Gastrocnemius medialis (tissue), 4 donors: Measurements from ENCODE around the gene KCND3. TPM values are rescaled to one million over a fixed set of nuclear protein-coding genes. Genes with fewer than 3 reads are reported as not detected.
A peak's percentile ranks its signal among the peaks of the same experiment; 100 is the strongest.

ENCODE experiments used
- ATAC-seq, 2 donors: fragments of 150-250 bp; one replicate each; pipeline ENCODE4 v1.9.1; 2016
- DNase-seq, 2 donors: peaks; one replicate each; pipeline ENCODE4 v3.0.0-alpha.2; 2019
- H3K27ac ChIP-seq, 4 donors: fragments of 200-600 bp; sonication (generic); 1 replicate in 1 of 4; 2 replicates in 3 of 4; pipeline ENCODE4 v1.5.1; 2016 to 2018; ENCODE audit warnings: mild to moderate bottlenecking in 2 of 4, moderate library complexity in 1 of 4
- H3K27me3 ChIP-seq, 3 donors: fragments of 200-600 bp; sonication (generic) in 2 of 3; 1 replicate in 1 of 3; 2 replicates in 2 of 3; pipeline versions ENCODE4 v1.5.1 to v1.6.0; 2016 to 2019; ENCODE audit warnings: mild to moderate bottlenecking in 1 of 3, moderate library complexity in 1 of 3
- H3K36me3 ChIP-seq, 2 donors: fragments of 200-600 bp; sonication (generic) in 1 of 2; one replicate each; pipeline ENCODE4 v1.5.1; 2017 to 2018
- H3K4me1 ChIP-seq, 2 donors: fragments of 200-600 bp; sonication (generic) in 1 of 2; one replicate each; pipeline ENCODE4 v1.5.1; 2016 to 2017; ENCODE audit warnings: mild to moderate bottlenecking in 2 of 2
- H3K4me3 ChIP-seq, 4 donors: fragments of 200-600 bp; sonication (generic) in 3 of 4; 1 replicate in 1 of 4; 2 replicates in 3 of 4; pipeline ENCODE4 v1.5.1; 2016 to 2019; ENCODE audit warnings: mild to moderate bottlenecking in 2 of 4
- H3K9me3 ChIP-seq, 3 donors: fragments of 200-600 bp; sonication (generic) in 2 of 3; 1 replicate in 1 of 3; 2 replicates in 2 of 3; pipeline ENCODE4 v1.5.1; 2016 to 2019
- POLR2A ChIP-seq, 2 donors: fragments of 450-650 bp; IDR thresholded peaks; one replicate each; pipeline ENCODE4 v1.6.1; 2017; ENCODE audit warnings: antibody characterized with exemption in 2 of 2, mild to moderate bottlenecking in 2 of 2, moderate library complexity in 2 of 2
- in situ Hi-C, 4 donors: fragments of 200-750 bp; cut with MboI; loops; one replicate each; pipeline versions ENCODE4 v1.15.0 to v1.8.0; 2017; ENCODE audit warnings: low sequenced_read_pairs in 4 of 4
- intact Hi-C: fragments of 100-400 bp; cut with DNase I; formaldehyde crosslinking; loops from one replicate; pipeline ENCODE4 v1.15.1; 2023; ENCODE audit warnings: low total_unique reads
- total RNA-seq, 4 donors: library from RNA; depleted of rRNA; stranded (reverse); fragments of >200 nt; gene quantifications; one replicate each; pipeline versions ENCODE4 v1.1.0 to v1.2.3, GENCODE V29; 2016
- TF ChIP-seq, protein P1 (sequence below), 5 experiments: fragments of 450-650 bp in 3 of 5; fragments of 200-600 bp in 2 of 5; sonication (generic) in 2 of 5; IDR thresholded peaks in 4 of 5; conservative IDR thresholded peaks in 1 of 5; 1 replicate in 4 of 5; 2 replicates in 1 of 5; pipeline ENCODE4 v1.5.1; 2016 to 2019; ENCODE audit warnings: antibody characterized with exemption in 5 of 5, mild to moderate bottlenecking in 3 of 5, moderate library complexity in 3 of 5

KCND3 gene
- total RNA-seq, 4 donors from 2014 or later = 1.2 to 2.6 (median 1.5) TPM

DNA sequence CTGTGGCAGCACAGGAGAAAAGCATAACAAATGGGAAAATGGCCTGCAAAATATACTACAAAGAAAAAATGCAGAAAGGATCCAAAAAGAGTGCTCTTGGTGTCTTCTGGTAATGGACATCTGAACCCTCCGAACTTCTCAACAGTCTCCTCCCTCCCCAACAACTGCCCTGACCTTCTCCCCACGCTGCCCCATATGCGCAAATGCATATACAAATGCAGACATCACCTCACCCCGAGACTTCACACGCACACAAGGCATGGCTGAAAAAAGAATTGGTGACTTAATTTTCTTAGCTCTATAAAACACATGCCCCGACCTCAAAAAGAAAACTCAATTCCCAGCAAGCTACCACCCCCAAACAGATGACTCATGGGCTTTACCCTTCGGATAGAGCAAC is 8.4 kb downstream of the KCND3 start:
- H3K36me3 ChIP-seq = peaks cover 0 to 9% of the 10 kb centered on the region in 2 donors
- TF ChIP-seq POLR2A (IDR thresholded peaks at IDR 0.05) = no peak
- TF ChIP-seq, protein P1, sequence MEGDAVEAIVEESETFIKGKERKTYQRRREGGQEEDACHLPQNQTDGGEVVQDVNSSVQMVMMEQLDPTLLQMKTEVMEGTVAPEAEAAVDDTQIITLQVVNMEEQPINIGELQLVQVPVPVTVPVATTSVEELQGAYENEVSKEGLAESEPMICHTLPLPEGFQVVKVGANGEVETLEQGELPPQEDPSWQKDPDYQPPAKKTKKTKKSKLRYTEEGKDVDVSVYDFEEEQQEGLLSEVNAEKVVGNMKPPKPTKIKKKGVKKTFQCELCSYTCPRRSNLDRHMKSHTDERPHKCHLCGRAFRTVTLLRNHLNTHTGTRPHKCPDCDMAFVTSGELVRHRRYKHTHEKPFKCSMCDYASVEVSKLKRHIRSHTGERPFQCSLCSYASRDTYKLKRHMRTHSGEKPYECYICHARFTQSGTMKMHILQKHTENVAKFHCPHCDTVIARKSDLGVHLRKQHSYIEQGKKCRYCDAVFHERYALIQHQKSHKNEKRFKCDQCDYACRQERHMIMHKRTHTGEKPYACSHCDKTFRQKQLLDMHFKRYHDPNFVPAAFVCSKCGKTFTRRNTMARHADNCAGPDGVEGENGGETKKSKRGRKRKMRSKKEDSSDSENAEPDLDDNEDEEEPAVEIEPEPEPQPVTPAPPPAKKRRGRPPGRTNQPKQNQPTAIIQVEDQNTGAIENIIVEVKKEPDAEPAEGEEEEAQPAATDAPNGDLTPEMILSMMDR (IDR thresholded peaks at IDR 0.05 in 4 of 5, conservative IDR thresholded peaks at IDR 0.05 in 1 of 5) = no peak
- H3K4me1 ChIP-seq = peaks cover 14 to 15% of the 10 kb centered on the region in 2 donors
- H3K4me3 ChIP-seq = no peak overlapping the region
- H3K9me3 ChIP-seq = no peaks in the 10 kb centered on the region
- ATAC-seq (no peak), DNase-seq (no peak)
- H3K27ac ChIP-seq = no peak overlapping the region
- in situ Hi-C loops (loop anchor here in 2 of 4 donors (25.0 kb wide), 1 partner anchor 194 kb away; no protein-coding TSS in a partner anchor), intact Hi-C loops (no loop called here)
- no peaks in the 10 kb centered on the region for H3K27me3 ChIP-seq

DNA sequence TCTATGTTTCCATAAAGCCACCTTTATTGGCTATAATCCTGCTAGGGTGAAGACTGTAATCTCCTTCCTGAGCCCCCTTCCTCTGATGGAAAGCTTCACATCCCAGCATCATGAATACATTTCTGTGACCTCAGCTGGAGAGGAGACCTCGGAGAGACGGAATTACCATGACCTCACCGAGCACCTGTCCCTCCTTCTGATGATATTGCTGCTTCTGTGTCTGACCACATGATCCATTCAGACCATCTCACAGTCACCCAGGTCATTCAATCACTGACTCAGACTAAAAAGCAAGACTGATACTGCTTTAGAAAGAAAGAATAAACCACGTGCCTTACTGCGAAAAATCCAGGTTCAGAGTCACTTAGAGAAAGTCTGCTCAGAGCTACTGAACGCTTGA is 8.8 kb downstream of the KCND3 start:
- Histone ChIP-seq H3K9me3 (no peaks in the 10 kb centered on the region), H3K36me3 (peaks cover 0 to 9% of the 10 kb centered on the region in 2 donors), H3K27ac (no peak overlapping the region), H3K4me3 (no peak overlapping the region), H3K27me3 (no peaks in the 10 kb centered on the region), H3K4me1 (peaks cover 14 to 15% of the 10 kb centered on the region in 2 donors)
- peak in 1 of 2 donors; percentile 82 for ATAC-seq
- TF ChIP-seq, protein P1 (IDR thresholded peaks at IDR 0.05 in 4 of 5, conservative IDR thresholded peaks at IDR 0.05 in 1 of 5) = no peak
- no peak for TF ChIP-seq POLR2A (IDR thresholded peaks at IDR 0.05)
- in situ Hi-C loops = loop anchor here in 2 of 4 donors (25.0 kb wide), 1 partner anchor 193 kb away; no protein-coding TSS in a partner anchor
- intact Hi-C loops = no loop called here
- no peak for DNase-seq

DNA sequence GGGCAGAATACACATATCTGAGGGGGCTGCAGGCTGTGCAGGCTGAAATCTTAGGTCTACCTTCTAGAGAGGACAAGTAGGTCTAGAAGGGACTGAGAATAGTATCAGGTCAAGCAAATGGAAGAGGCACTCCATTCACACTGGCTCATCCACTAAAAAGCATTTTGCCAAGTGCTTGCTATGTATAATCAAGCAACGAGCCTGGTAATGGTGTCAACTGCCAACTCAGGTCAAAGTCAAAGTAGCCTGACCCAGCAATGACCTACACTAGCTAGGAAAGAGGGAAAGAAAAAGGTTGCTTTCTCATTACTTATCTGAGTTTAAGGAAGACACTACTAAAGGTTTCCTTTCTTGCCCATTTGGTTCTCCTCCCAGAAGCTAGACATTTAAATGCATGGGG is 10.8 kb downstream of the KCND3 start:
- Histone ChIP-seq H3K27me3 (no peaks in the 10 kb centered on the region), H3K4me3 (no peak overlapping the region), H3K9me3 (no peaks in the 10 kb centered on the region), H3K4me1 (peaks cover 14 to 15% of the 10 kb centered on the region in 2 donors), H3K36me3 (peaks cover 0 to 9% of the 10 kb centered on the region in 2 donors), H3K27ac (no peak overlapping the region)
- no peak for ATAC-seq
- DNase-seq = no peak
- intact Hi-C loops = no loop called here
- TF ChIP-seq, protein P1 (IDR thresholded peaks at IDR 0.05 in 4 of 5, conservative IDR thresholded peaks at IDR 0.05 in 1 of 5) = no peak
- no peak for TF ChIP-seq POLR2A (IDR thresholded peaks at IDR 0.05)
- in situ Hi-C loops = loop anchor here in 2 of 4 donors (25.0 kb wide), 1 partner anchor 191 kb away; no protein-coding TSS in a partner anchor

DNA sequence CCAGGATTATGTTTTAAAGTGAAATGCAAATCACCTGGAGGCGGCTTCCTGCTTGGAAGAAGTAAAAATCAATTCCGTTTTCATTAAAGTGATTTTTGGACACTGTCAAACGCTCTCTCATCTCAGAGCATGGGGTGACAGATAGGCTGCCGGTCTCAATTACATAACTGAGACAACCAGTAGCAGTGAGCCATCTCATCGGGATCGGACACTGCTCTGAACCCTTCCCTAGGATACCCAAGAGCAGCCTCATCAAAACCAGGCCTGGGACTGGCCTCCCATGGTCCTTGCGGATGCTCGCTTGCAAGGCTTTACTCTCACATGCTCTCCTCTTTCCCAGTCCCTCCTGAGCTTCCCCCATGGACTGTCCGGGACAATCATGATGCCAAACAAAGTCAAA is 12.1 kb downstream of the KCND3 start:
- H3K36me3 ChIP-seq = peaks cover 0 to 9% of the 10 kb centered on the region in 2 donors
- no peak overlapping the region for H3K27ac ChIP-seq
- TF ChIP-seq POLR2A (IDR thresholded peaks at IDR 0.05) = no peak
- TF ChIP-seq, protein P1 (IDR thresholded peaks at IDR 0.05 in 4 of 5, conservative IDR thresholded peaks at IDR 0.05 in 1 of 5) = no peak
- in situ Hi-C loops (loop anchor here in 2 of 4 donors (25.0 kb wide), 1 partner anchor 190 kb away; no protein-coding TSS in a partner anchor), intact Hi-C loops (no loop called here)
- H3K27me3 ChIP-seq = no peaks in the 10 kb centered on the region
- no peak for DNase-seq
- H3K9me3 ChIP-seq = no peaks in the 10 kb centered on the region
- H3K4me3 ChIP-seq = no peak overlapping the region
- ATAC-seq = no peak
- peaks cover 14 to 15% of the 10 kb centered on the region in 2 donors for H3K4me1 ChIP-seq
